ENCODE measurements around the gene NRXN3.

The NRXN3 gene

GRCh38 chr14:79862045-79862444 lies 1691.9 kb downstream of the NRXN3 start:
- no peaks in the 10 kb centered on the region for H3K4me1 ChIP-seq (ENCODE audit: control insufficient read depth, insufficient read depth, low read length)
- CTCF ChIA-PET: interaction anchor here (0.5 to 0.6 kb wide), 2 partner anchors 40 to 410 kb away, joined by 3 read pairs; no protein-coding TSS in a partner anchor
- TF ChIP-seq ZNF639 (tag by site-specific recombination; IDR thresholded peaks at IDR 0.05): no peak
- TF ChIP-seq REST (tag by site-specific recombination; IDR thresholded peaks at IDR 0.05): no peak
- TF ChIP-seq ZSCAN23 (tag by site-specific recombination; IDR thresholded peaks at IDR 0.05): no peak
- no peak for TF ChIP-seq ZNF585B (tag by site-specific recombination; IDR thresholded peaks at IDR 0.05)
- no peak for TF ChIP-seq ZNF785 (tag by site-specific recombination; IDR thresholded peaks at IDR 0.05)
- no peak for TF ChIP-seq OSR2 (tag by site-specific recombination; IDR thresholded peaks at IDR 0.05)
- TF ChIP-seq ZSCAN4 (tag by site-specific recombination; IDR thresholded peaks at IDR 0.05): no peak
- TF ChIP-seq PATZ1 (tag by site-specific recombination; IDR thresholded peaks at IDR 0.05): no peak
- H3K9me3 ChIP-seq (ENCODE audit: control insufficient read depth, insufficient read depth, low read depth, low read length): no peaks in the 10 kb centered on the region
- no peak overlapping the region for H3K27ac ChIP-seq (ENCODE audit: extremely low read depth, low read depth, low read length)
- no peak overlapping the region for H3K4me3 ChIP-seq (ENCODE audit: low read depth, low read length)
- H3K36me3 ChIP-seq (ENCODE audit: control insufficient read depth in 2 of 2, insufficient read depth in 1 of 2, low read length in 2 of 2): peaks cover 0 to 5% of the 10 kb centered on the region in 2 experiments; a peak in 1 of 3 replicates
- POLR2A ChIA-PET: no interaction called here

- Histone ChIP-seq H3K9me3 (ENCODE audit: control insufficient read depth, insufficient read depth, low read depth, low read length) (no peaks in the 10 kb centered on the region), H3K36me3 (ENCODE audit: control insufficient read depth in 2 of 2, insufficient read depth in 1 of 2, low read length in 2 of 2) (no peaks in the 10 kb centered on the region), H3K27ac (ENCODE audit: extremely low read depth, low read depth, low read length) (no peak overlapping the region), H3K4me1 (ENCODE audit: control insufficient read depth, insufficient read depth, low read length) (peaks cover 7% of the 10 kb centered on the region), H3K4me3 (ENCODE audit: low read depth, low read length) (no peak overlapping the region)
- ChIA-PET POLR2A (no interaction called here), CTCF (no interaction called here)
- TF ChIP-seq PRDM6 (tag by site-specific recombination; IDR thresholded peaks at IDR 0.05) (peak; percentile 43; the same call in 1 of the 2 replicates), ZNF335 (tag by site-specific recombination; conservative IDR thresholded peaks at IDR 0.05) (peak; percentile 10; the same call in 1 of the 2 replicates), ZNF571 (tag by site-specific recombination; IDR thresholded peaks at IDR 0.05) (no peak), ZNF843 (tag by site-specific recombination; IDR thresholded peaks at IDR 0.05) (peak; percentile 47; the same call in 1 of the 2 replicates), ZNF350 (tag by site-specific recombination; IDR thresholded peaks at IDR 0.05) (no peak)
Observed at GRCh38 chr14:79871136-79871535, 1701.0 kb downstream of the NRXN3 start.
